MM.1S (cell line): ENCODE data around the gene TM4SF18.

Experiments
- DNase-seq: peaks from one replicate; pipeline ENCODE4 v3.0.0-alpha.2; 2015
- H2AFZ ChIP-seq: fragments of 300-600 bp; sonication (generic); 2 replicates; pipeline ENCODE4 v1.6.0; 2016; ENCODE audit warnings: antibody characterized with exemption, low read length
- H3F3A ChIP-seq: fragments of 300-600 bp; sonication (generic); 2 replicates; pipeline ENCODE4 v1.6.1; 2016; ENCODE audit warnings: mild to moderate bottlenecking, antibody characterized with exemption, low read length, moderate library complexity, mixed read lengths; ENCODE audit not compliant: insufficient read depth
- H3K27ac ChIP-seq: fragments of 300-600 bp; sonication (generic); 2 replicates; pipeline ENCODE4 v1.5.1; 2016; ENCODE audit warnings: mild to moderate bottlenecking, low read length
- H3K27me3 ChIP-seq: fragments of 300-600 bp; sonication (generic); replicated peaks from 2 replicates; pipeline ENCODE4 v1.6.0; 2016; ENCODE audit warnings: low read length; ENCODE audit not compliant: insufficient read depth
- H3K36me3 ChIP-seq: fragments of 300-600 bp; sonication (generic); replicated peaks from 2 replicates; pipeline ENCODE4 v1.6.1; 2016; ENCODE audit warnings: mild to moderate bottlenecking, low read length, mixed read lengths; ENCODE audit not compliant: insufficient read depth
- H3K4me1 ChIP-seq: fragments of 300-600 bp; sonication (generic); 2 replicates; pipeline ENCODE4 v1.6.1; 2016; ENCODE audit warnings: low read length, mixed read lengths
- H3K4me2 ChIP-seq: fragments of 300-600 bp; sonication (generic); 2 replicates; pipeline ENCODE4 v1.6.0; 2016; ENCODE audit warnings: low read depth, low read length
- H3K4me3 ChIP-seq: fragments of 300-600 bp; sonication (generic); 2 replicates; pipeline ENCODE4 v1.5.1; 2016; ENCODE audit warnings: low read length, mixed read lengths
- H3K79me2 ChIP-seq: fragments of 300-600 bp; sonication (generic); 2 replicates; pipeline ENCODE4 v1.6.1; 2016; ENCODE audit warnings: mixed run types, low read length, mixed read lengths
- H3K9ac ChIP-seq: fragments of 300-600 bp; sonication (generic); 2 replicates; pipeline ENCODE4 v1.6.1; 2016; ENCODE audit warnings: low read length, mixed read lengths
- H3K9me2 ChIP-seq: fragments of 300-600 bp; sonication (generic); replicated peaks from 2 replicates; pipeline ENCODE4 v1.6.1; 2016; ENCODE audit warnings: mild to moderate bottlenecking, low read length, mixed read lengths; ENCODE audit not compliant: insufficient read depth
- H3K9me3 ChIP-seq: fragments of 300-600 bp; sonication (generic); replicated peaks from 2 replicates; pipeline ENCODE4 v1.6.1; 2016; ENCODE audit warnings: mild to moderate bottlenecking, low read length, mixed read lengths; ENCODE audit not compliant: insufficient read depth
- H4K20me1 ChIP-seq: fragments of 300-600 bp; sonication (generic); 2 replicates; pipeline ENCODE4 v1.6.1; 2016; ENCODE audit warnings: mild to moderate bottlenecking, low read length, moderate library complexity, mixed read lengths; ENCODE audit not compliant: insufficient read depth
- EZH2 ChIP-seq: fragments of 300-600 bp; sonication (generic); optimal IDR thresholded peaks from 2 replicates; pipeline ENCODE3; 2017; ENCODE audit warnings: low read depth, mild to moderate bottlenecking, antibody characterized with exemption, low read length, mixed read lengths
- EZH2phosphoT487 ChIP-seq: fragments of 300-600 bp; sonication (generic); IDR thresholded peaks from 2 replicates; pipeline ENCODE4 v1.6.1; 2018; ENCODE audit warnings: antibody characterized with exemption, low read length
- TF ChIP-seq, protein P1 (sequence below): fragments of 300-600 bp; sonication (generic); IDR thresholded peaks from 2 replicates; pipeline ENCODE4 v1.5.1; 2016; ENCODE audit warnings: antibody characterized with exemption, low read length, mixed read lengths

Gene TM4SF18

DNA sequence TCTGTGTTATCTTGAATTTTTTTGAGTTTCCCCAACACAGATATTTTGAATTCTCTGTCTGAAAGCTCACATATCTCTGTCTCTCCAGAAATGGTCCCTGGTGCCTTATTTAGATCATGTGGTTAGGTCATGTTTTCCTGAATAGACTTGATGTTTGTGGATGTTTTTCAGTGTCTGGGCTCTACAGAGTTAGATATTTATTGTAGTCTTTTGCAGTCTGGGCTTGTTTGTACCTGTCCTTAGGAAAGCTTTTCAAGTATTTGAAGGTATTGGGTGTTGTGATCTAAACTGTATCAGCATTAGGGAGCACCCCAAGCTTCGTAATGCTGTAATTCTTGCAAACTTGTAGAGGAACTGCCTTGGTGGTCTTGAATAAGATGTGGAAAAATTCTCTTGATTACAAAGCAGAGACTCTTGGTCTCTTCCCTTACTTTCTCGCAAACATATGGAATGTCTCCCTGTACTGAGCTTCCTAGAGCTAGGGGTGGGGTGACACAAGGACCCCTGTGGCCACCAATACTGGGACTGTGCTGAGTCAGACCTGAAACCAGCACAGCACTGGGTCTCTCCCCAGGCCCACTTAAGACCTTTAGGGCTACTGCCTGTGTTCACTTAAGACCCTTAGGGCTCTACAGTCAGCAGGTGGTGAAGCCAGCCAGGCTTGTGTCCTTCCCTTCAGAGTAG is 26.5 kb downstream of the TM4SF18 start:
- Histone ChIP-seq H3K4me3 (peak overlapping the region; percentile 16; the same call in 1 of the 2 replicates), H3K27me3 (no peaks in the 10 kb centered on the region), H3K9me3 (no peaks in the 10 kb centered on the region), H3K4me2 (peak overlapping the region; percentile 65; the same call in 1 of the 2 replicates), H2AFZ (peak overlapping the region; percentile 55; the same call in 1 of the 2 replicates), H3K36me3 (no peaks in the 10 kb centered on the region), H3K79me2 (no peaks in the 10 kb centered on the region), H3K9me2 (no peaks in the 10 kb centered on the region), H3K9ac (no peak overlapping the region), H3K27ac (peak overlapping the region; percentile 24; the same call in 1 of the 2 replicates), H4K20me1 (no peaks in the 10 kb centered on the region), H3K4me1 (peaks cover 26% of the 10 kb centered on the region), H3F3A (peaks cover 7% of the 10 kb centered on the region; the same call in 1 of the 2 replicates)
- DNase-seq: peak; percentile 27
- TF ChIP-seq EZH2 (no peak), EZH2phosphoT487 (no peak)
- TF ChIP-seq, protein P1, sequence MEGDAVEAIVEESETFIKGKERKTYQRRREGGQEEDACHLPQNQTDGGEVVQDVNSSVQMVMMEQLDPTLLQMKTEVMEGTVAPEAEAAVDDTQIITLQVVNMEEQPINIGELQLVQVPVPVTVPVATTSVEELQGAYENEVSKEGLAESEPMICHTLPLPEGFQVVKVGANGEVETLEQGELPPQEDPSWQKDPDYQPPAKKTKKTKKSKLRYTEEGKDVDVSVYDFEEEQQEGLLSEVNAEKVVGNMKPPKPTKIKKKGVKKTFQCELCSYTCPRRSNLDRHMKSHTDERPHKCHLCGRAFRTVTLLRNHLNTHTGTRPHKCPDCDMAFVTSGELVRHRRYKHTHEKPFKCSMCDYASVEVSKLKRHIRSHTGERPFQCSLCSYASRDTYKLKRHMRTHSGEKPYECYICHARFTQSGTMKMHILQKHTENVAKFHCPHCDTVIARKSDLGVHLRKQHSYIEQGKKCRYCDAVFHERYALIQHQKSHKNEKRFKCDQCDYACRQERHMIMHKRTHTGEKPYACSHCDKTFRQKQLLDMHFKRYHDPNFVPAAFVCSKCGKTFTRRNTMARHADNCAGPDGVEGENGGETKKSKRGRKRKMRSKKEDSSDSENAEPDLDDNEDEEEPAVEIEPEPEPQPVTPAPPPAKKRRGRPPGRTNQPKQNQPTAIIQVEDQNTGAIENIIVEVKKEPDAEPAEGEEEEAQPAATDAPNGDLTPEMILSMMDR: no peak

DNA sequence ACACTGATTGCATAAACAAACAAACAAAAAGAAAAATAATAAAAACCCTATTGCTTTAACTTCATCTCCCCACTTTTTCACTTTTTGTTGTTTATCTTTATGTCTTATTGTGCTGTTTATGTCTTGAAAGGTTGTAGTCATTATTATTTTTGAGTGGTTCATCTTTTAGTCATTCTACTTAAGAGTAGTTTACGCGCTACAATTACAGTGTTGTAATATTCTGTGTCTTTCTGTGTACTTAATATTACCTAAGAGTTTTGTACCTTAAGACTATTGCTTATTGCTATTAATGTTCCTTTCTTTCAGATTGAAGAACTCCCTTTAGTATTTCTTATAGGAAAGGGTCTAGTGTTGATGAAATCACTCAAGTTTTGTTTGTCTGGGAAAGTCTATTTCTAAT is 28.1 kb downstream of the TM4SF18 start:
- Histone ChIP-seq H3K36me3 (no peaks in the 10 kb centered on the region), H3K4me1 (peaks cover 21% of the 10 kb centered on the region), H3K4me2 (no peak overlapping the region), H3K4me3 (no peak overlapping the region), H3F3A (0 out of 2 replicates have a peak, but pooled peaks cover 3% of the 10 kb centered on the region), H3K9me2 (no peaks in the 10 kb centered on the region), H3K27ac (no peak overlapping the region), H3K9ac (no peak overlapping the region), H3K79me2 (no peaks in the 10 kb centered on the region), H3K9me3 (no peaks in the 10 kb centered on the region), H2AFZ (no peak overlapping the region), H4K20me1 (no peaks in the 10 kb centered on the region), H3K27me3 (no peaks in the 10 kb centered on the region)
- TF ChIP-seq EZH2phosphoT487: no peak
- no peak for TF ChIP-seq EZH2
- TF ChIP-seq, protein P1: no peak
- DNase-seq: no peak

DNA sequence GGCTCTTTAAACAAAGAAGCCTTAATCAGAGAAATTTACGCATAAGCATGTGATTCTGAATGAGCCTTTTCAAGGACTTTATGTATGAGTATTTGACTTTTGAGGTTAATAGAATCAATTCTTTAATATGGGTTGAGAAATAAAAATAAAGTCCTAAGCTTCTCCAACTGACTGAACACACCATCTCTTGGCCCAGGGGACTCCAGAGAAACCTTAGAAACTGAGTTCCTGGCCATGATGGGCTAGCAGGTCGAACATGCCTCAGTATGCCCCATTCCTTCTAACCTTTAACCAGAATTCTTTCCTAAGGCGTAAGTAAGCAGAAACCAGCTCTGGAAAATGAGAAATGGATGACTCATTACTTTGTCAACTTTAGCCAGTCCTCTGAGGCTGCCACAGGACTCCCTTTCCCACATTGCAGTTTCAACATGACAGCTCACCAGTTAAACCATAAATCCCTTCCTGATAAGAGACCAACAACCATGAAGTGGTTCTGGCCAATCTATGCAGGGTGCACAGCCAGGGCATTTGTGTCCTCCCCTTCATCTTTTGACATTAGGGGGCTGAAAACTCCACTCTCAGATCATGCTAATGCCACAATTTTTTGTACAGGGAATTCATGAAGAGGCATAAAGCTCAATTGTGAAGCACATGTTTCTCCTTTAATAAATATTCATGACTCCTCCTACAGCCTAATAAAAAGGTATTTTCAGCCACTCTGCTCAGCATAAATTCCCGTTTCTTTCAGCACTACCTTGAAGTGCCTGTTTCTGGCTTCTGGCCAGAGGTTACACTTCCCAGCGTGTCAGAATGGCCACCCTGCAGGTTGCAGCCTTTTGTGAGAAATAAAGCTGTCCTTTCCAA is 33.3 kb downstream of the TM4SF18 start:
- no peak overlapping the region for H3K4me2 ChIP-seq
- no peak overlapping the region for H3K27ac ChIP-seq
- H3F3A ChIP-seq: no peaks in the 10 kb centered on the region
- peaks cover 9% of the 10 kb centered on the region; the same call in 1 of the 2 replicates for H3K4me1 ChIP-seq
- H3K4me3 ChIP-seq: no peak overlapping the region
- no peak overlapping the region for H2AFZ ChIP-seq
- no peaks in the 10 kb centered on the region for H3K79me2 ChIP-seq
- no peaks in the 10 kb centered on the region for H3K36me3 ChIP-seq
- DNase-seq: no peak
- TF ChIP-seq EZH2phosphoT487: no peak
- no peak for TF ChIP-seq EZH2
- H3K27me3 ChIP-seq: no peaks in the 10 kb centered on the region
- no peaks in the 10 kb centered on the region for H3K9me3 ChIP-seq
- no peaks in the 10 kb centered on the region for H4K20me1 ChIP-seq
- H3K9me2 ChIP-seq: no peaks in the 10 kb centered on the region
- H3K9ac ChIP-seq: no peak overlapping the region
